Endometrial microvascular endothelial cells (primary cell): ENCODE measurements around the gene KRTAP19-3. TPM values are rescaled to one million over a fixed set of nuclear protein-coding genes. Genes with fewer than 3 reads are reported as not detected.
"Not testable (repeated sequence)": the region's sequence is repeated elsewhere in the genome, so short reads cannot be mapped to it uniquely, and the experiment has no call there.

Experiments used
- in situ Hi-C: cut with HindIII; loops from 2 replicates; pipeline ENCODE4 v1.10.0; 2017; ENCODE audit warnings: low sequenced_read_pairs, low pct_unique_long_range_greater_than_20kb; ENCODE audit errors: inconsistent ontology term
- total RNA-seq: library from RNA; depleted of rRNA; stranded (reverse); fragments of >200 nt; gene quantifications from one replicate; pipeline ENCODE4 v1.2.3, GENCODE V29; 2015; ENCODE audit errors: inconsistent ontology term

KRTAP19-3 gene
- total RNA-seq, result not detected

GRCh38 chr21:30491963-30492428 is at the start of gene KRTAP19-3:
Gene KRTAP19-3, minus strand, starts transcription at chr21:30492013. Its CDS starts 56 bp downstream, at chr21:30491957.
- in situ Hi-C loops, result no loop called here

- in situ Hi-C loops, result no loop called here
These were observed 27.1 kb upstream of the KRTAP19-3 start for GRCh38 chr21:30518876-30519275.

GRCh38 chr21:30515681-30516080 is 23.9 kb upstream of the KRTAP19-3 start:
- in situ Hi-C loops, result no loop called here

- in situ Hi-C loops, result not testable (repeated sequence)
These were observed 13.9 kb upstream of the KRTAP19-3 start for GRCh38 chr21:30505621-30506205.

- in situ Hi-C loops, result no loop called here
These were observed 10.2 kb upstream of the KRTAP19-3 start, which contains the start of gene KRTAP19-5 for GRCh38 chr21:30502041-30502440. Gene KRTAP19-5, minus strand, starts transcription at chr21:30502141. Its CDS starts 51 bp downstream, at chr21:30502090.

GRCh38 chr21:30497065-30497464 is 5.3 kb upstream of the KRTAP19-3 start, which contains the start of gene KRTAP19-4:
Gene KRTAP19-4, minus strand, starts transcription at chr21:30497165. Its CDS starts 55 bp downstream, at chr21:30497110.
- in situ Hi-C loops, result no loop called here

GRCh38 chr21:30487336-30487735 is 4.5 kb downstream of the KRTAP19-3 start, which contains the start of gene KRTAP19-2:
Gene KRTAP19-2, minus strand, starts transcription at chr21:30487436. Its CDS starts 88 bp downstream, at chr21:30487348.
- in situ Hi-C loops, result no loop called here

- in situ Hi-C loops, result no loop called here
These were observed 5.6 kb downstream of the KRTAP19-3 start for GRCh38 chr21:30486180-30486579.

- in situ Hi-C loops, result no loop called here
These were observed 9.7 kb downstream of the KRTAP19-3 start for GRCh38 chr21:30482130-30482529.

- in situ Hi-C loops, result no loop called here
These were observed 11.7 kb downstream of the KRTAP19-3 start, which contains the start of gene KRTAP19-1 for GRCh38 chr21:30480145-30480544. Gene KRTAP19-1, minus strand, starts transcription at chr21:30480367. Its CDS starts 50 bp downstream, at chr21:30480317.

GRCh38 chr21:30479259-30479658 is 12.6 kb downstream of the KRTAP19-3 start:
- in situ Hi-C loops, result no loop called here

GRCh38 chr21:30478004-30478403 is 13.8 kb downstream of the KRTAP19-3 start:
- in situ Hi-C loops, result no loop called here

- in situ Hi-C loops, result no loop called here
These were observed 22.7 kb downstream of the KRTAP19-3 start for GRCh38 chr21:30468900-30469714.

GRCh38 chr21:30463713-30464112 is 28.1 kb downstream of the KRTAP19-3 start:
- in situ Hi-C loops, result no loop called here

GRCh38 chr21:30448514-30448913 is 43.3 kb downstream of the KRTAP19-3 start:
- in situ Hi-C loops, result no loop called here

GRCh38 chr21:30447056-30447455 is 44.8 kb downstream of the KRTAP19-3 start:
- in situ Hi-C loops, result no loop called here

GRCh38 chr21:30444204-30444603 is 47.6 kb downstream of the KRTAP19-3 start:
- in situ Hi-C loops, result no loop called here

GRCh38 chr21:30443226-30443625 is 48.6 kb downstream of the KRTAP19-3 start:
- in situ Hi-C loops, result no loop called here
